Subcutaneous abdominal adipose tissue (tissue), 5 donors: ENCODE results near the gene MCL1.

Experiments used
- H3K27ac ChIP-seq: one replicate; pipeline ENCODE4 v1.7.0; 2013; ENCODE audit warnings: low read depth, mild to moderate bottlenecking, inconsistent platforms, low read length, moderate library complexity
- H3K27me3 ChIP-seq, 5 donors: one replicate each; pipeline ENCODE4 v1.7.0; 2013; ENCODE audit warnings: low read length in 5 of 5, inconsistent platforms in 1 of 5; ENCODE audit not compliant: control insufficient read depth in 5 of 5, insufficient read depth in 4 of 5
- H3K36me3 ChIP-seq, 5 donors: one replicate each; pipeline ENCODE4 v1.7.0; 2013; ENCODE audit warnings: low read length in 5 of 5; ENCODE audit not compliant: control insufficient read depth in 5 of 5, insufficient read depth in 5 of 5
- H3K4me1 ChIP-seq, 5 donors: one replicate each; pipeline ENCODE4 v1.7.0; 2013; ENCODE audit warnings: low read length in 5 of 5, mild to moderate bottlenecking in 3 of 5, moderate library complexity in 1 of 5; ENCODE audit not compliant: control insufficient read depth in 5 of 5, insufficient read depth in 5 of 5
- H3K4me3 ChIP-seq, 5 donors: one replicate each; pipeline ENCODE4 v1.7.0; 2013; ENCODE audit warnings: low read length in 5 of 5, low read depth in 1 of 5
- H3K9ac ChIP-seq, 5 donors: one replicate each; pipeline ENCODE4 v1.7.0; 2013; ENCODE audit warnings: low read length in 5 of 5, mild to moderate bottlenecking in 4 of 5, moderate library complexity in 3 of 5
- H3K9me3 ChIP-seq, 5 donors: one replicate each; pipeline ENCODE4 v1.7.0; 2013; ENCODE audit warnings: low read length in 5 of 5; ENCODE audit not compliant: control insufficient read depth in 5 of 5
- donor health status: healthy.
- donor health status: healthy.
- donor health status: healthy.
- donor health status: healthy.
- donor health status: healthy.

The MCL1 gene

DNA sequence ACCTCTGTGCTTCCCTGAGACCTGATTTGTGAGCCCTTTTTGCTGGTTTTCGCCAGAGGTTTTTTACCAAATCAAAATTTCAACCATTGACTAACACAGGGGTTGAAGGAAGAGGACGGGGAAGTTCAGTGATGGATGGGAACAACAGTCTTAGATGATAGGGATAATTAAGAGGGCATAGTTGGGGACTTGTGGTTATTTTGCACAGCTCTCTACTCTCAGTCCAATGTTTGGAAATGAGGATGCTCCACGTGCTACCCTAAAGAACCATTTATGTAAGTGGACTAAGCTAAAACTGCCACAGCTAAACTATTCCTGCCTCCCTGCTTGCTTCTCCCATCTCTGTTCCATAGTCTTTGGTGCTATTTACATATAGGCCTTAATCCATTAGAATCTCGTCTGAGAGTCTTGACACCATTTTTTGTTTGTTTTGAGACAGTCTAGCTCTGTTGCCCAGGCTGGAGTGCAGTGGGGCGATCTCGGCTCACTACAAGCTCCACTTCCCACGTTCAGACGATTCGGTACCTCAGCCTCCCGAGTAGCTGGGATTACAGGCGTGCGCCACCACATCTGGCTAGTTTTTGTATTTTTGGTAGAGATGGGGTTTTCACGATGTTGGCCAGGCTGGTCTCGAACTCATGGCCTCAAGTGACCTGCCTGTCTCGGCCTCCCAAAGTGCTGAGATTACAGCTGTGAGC, 684 bp upstream of the MCL1 start:
- Histone ChIP-seq H3K4me3 (peak overlapping the region; percentile 54 to 79 (median 71)), H3K27me3 (no peaks in the 10 kb centered on the region), H3K9me3 (no peaks in the 10 kb centered on the region), H3K9ac (peak overlapping the region; percentile 80 to 96 (median 89)), H3K27ac (peak overlapping the region; percentile 99), H3K4me1 (peaks cover 4 to 31% (median 28%) of the 10 kb centered on the region in 5 donors), H3K36me3 (peaks cover 22 to 31% (median 28%) of the 10 kb centered on the region in 5 donors)

DNA sequence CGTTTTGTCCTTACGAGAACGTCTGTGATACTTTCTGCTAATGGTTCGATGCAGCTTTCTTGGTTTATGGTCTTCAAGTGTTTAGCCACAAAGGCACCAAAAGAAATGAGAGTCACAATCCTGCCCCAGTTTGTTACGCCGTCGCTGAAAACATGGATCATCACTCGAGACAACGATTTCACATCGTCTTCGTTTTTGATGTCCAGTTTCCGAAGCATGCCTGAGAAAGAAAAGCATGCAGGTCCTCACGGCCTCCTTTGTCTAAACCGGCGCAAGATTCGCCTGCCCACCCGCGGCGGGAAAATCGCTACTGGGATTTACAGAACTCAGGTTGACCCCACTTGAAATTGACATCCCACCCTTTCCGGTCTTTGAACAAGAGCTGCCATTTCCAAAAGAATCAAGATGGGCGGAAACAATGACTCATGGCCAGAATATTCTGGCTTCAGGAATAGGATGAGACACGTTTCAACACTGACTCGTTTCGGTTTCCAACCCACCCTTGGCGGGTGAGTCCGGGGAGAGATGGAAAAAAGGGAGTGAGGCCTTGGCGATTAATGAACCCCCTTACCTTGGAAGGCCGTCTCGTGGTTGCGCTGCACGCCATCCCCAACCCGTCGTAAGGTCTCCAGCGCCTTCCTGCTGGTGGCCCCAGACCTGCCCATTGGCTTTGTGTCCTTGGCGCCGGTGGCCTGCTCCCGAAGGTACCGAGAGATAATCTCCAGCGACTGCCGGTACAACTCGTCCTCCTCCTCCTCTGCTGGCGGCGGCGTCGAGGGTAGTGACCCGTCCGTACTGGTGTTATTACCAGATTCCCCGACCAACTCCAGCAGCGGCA, 919 bp downstream of the MCL1 start:
- peaks cover 4 to 46% (median 40%) of the 10 kb centered on the region in 5 donors for H3K4me1 ChIP-seq
- peak overlapping the region; percentile 95 to 100 (median 99) for H3K9ac ChIP-seq
- H3K27ac ChIP-seq, result peak overlapping the region; percentile 99
- H3K4me3 ChIP-seq, result peak overlapping the region; percentile 88 to 100 (median 98)
- peaks cover 35 to 45% (median 42%) of the 10 kb centered on the region in 5 donors for H3K36me3 ChIP-seq
- H3K27me3 ChIP-seq, result no peaks in the 10 kb centered on the region
- no peaks in the 10 kb centered on the region for H3K9me3 ChIP-seq

- Histone ChIP-seq H3K4me1 (peaks cover 5 to 53% (median 45%) of the 10 kb centered on the region in 5 donors), H3K27ac (peak overlapping the region; percentile 99), H3K36me3 (peaks cover 43 to 53% (median 50%) of the 10 kb centered on the region in 5 donors), H3K4me3 (peak overlapping the region; percentile 88 to 100 (median 98)), H3K9me3 (no peaks in the 10 kb centered on the region), H3K9ac (peak overlapping the region; percentile 95 to 100 (median 99)), H3K27me3 (no peaks in the 10 kb centered on the region)
Measured at GRCh38 chr1:150577557-150578271, 1.7 kb downstream of the MCL1 start.

- H3K36me3 ChIP-seq, result peaks cover 45 to 58% (median 54%) of the 10 kb centered on the region in 5 donors
- H3K9ac ChIP-seq, result peak overlapping the region; percentile 95 to 100 (median 99)
- H3K27ac ChIP-seq, result peak overlapping the region; percentile 99
- H3K4me3 ChIP-seq, result peak overlapping the region; percentile 88 to 100 (median 98)
- peaks cover 5 to 53% (median 50%) of the 10 kb centered on the region in 5 donors for H3K4me1 ChIP-seq
- H3K9me3 ChIP-seq, result no peaks in the 10 kb centered on the region
- no peaks in the 10 kb centered on the region for H3K27me3 ChIP-seq
Measured at GRCh38 chr1:150576794-150577556, 2.4 kb downstream of the MCL1 start.

DNA sequence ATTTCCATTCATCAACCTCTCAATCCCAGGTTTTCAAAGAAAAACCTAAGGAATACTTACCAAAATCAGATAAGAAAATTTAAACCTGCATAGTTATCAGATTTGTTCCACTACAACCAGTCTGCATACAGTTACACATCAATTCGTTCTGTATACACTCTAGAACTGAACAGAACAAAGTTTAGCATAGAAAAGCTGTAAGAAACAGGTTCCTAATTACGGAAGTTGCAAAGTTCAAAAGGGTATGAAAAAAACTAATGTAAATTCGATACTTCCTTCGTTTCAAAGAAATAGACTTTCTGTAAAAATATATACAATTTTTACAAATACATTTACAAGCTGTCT, 3.1 kb downstream of the MCL1 start:
- peaks cover 45 to 60% (median 54%) of the 10 kb centered on the region in 5 donors for H3K36me3 ChIP-seq
- peaks cover 5 to 56% (median 54%) of the 10 kb centered on the region in 5 donors for H3K4me1 ChIP-seq

DNA sequence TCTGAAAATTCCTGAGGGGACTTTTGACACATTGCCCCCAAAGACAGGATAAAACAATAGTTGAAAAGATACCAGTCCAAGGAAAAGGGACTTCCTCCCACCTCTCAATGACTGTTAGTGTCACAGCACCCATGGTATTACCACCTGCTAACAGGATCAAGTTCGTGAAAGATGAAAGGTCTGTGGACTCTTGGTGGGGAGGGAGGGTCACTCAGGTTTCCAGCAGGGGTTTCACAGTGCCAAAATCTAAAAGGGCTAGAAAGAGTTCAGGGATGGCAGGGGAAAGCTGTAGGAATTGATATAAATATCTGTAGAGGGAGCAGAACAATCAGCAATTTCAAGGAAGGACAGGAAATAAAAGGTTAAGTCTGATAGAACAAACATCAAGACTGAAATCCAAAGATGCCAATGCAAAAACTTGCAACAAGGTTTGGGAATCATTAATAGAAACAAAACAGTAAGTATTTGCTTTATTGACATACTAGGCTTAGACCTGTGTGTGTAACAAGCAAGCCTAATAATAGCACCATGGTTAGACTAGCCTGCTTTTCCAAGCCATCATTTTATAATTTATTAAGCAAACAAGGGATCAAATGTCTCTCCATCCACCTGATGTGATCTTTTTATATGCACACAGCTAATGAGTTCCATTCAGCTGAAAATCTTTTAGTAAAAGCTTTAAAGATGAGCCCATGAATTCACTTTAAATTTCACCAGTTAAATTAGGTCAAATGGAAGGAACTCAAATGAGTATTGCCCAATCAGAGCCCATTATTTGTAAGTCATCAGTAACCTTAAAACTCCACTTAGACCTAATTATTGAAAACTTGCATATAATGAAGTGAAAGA, 3.7 kb downstream of the MCL1 start:
- Histone ChIP-seq H3K36me3 (peaks cover 45 to 64% (median 54%) of the 10 kb centered on the region in 5 donors), H3K4me1 (peaks cover 5 to 60% (median 58%) of the 10 kb centered on the region in 5 donors), H3K9ac (peak overlapping the region; percentile 79 to 100 (median 99)), H3K9me3 (no peaks in the 10 kb centered on the region), H3K27me3 (no peaks in the 10 kb centered on the region), H3K27ac (peak overlapping the region; percentile 99), H3K4me3 (peak overlapping the region; percentile 88 to 100 (median 98))

More for the DNA sequence above, 3.1 kb downstream of the MCL1 start:
- H3K27me3 ChIP-seq, result no peaks in the 10 kb centered on the region
- H3K27ac ChIP-seq, result peak overlapping the region; percentile 99
- H3K9ac ChIP-seq, result peak overlapping the region; percentile 95 to 100 (median 99)
- H3K4me3 ChIP-seq, result peak overlapping the region; percentile 88 to 100 (median 98)
- no peaks in the 10 kb centered on the region for H3K9me3 ChIP-seq

DNA sequence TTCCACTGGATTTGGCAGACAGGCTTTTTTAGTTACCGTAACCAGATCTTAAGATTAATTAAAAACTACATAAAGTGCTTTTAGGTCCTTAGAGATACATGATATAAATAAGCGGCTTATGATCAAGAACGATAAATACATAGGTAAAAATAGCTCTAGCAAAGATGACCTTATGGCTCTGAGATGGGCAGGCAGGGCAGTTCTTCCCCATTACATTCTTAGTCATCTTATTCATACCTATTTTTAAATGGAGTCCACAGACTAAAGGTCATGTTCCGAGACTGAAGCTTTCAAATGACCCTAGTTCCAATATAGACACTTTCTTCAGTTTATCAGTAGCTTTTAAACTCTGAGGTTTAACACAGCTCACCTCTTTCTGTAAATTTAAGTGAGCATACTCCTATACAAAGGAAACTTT, 4.3 kb downstream of the MCL1 start:
- no peaks in the 10 kb centered on the region for H3K27me3 ChIP-seq
- peak overlapping the region; percentile 99 for H3K27ac ChIP-seq
- peak overlapping the region; percentile 88 to 100 (median 98) for H3K4me3 ChIP-seq
- H3K9ac ChIP-seq, result peak overlapping the region; percentile 79 to 100 (median 99)
- H3K9me3 ChIP-seq, result no peaks in the 10 kb centered on the region
- H3K4me1 ChIP-seq, result peaks cover 5 to 59% (median 55%) of the 10 kb centered on the region in 5 donors
- H3K36me3 ChIP-seq, result peaks cover 45 to 64% (median 54%) of the 10 kb centered on the region in 5 donors

- Histone ChIP-seq H3K9ac (peak overlapping the region in 4 of 5 donors; percentile 79 to 99 (median 97)), H3K27ac (peak overlapping the region; percentile 99), H3K4me3 (peak overlapping the region; percentile 88 to 100 (median 98)), H3K9me3 (no peaks in the 10 kb centered on the region), H3K4me1 (peaks cover 3 to 61% (median 58%) of the 10 kb centered on the region in 5 donors), H3K36me3 (peaks cover 45 to 64% (median 54%) of the 10 kb centered on the region in 5 donors), H3K27me3 (no peaks in the 10 kb centered on the region)
Measured at GRCh38 chr1:150574260-150575071, 4.9 kb downstream of the MCL1 start.
